Ovary (tissue), 3 donors: ENCODE results near the gene PTPRG.

Experiments
- CTCF ChIP-seq, 3 donors: fragments of 450-650 bp in 2 of 3; fragments of 200-600 bp in 1 of 3; IDR thresholded peaks; one replicate each; pipeline versions ENCODE4 v1.5.1 to v1.8.0; 2016 to 2022; ENCODE audit warnings: antibody characterized with exemption in 3 of 3, mild to moderate bottlenecking in 1 of 3
- EP300 ChIP-seq: sonication (generic); formaldehyde crosslinking; IDR thresholded peaks from one replicate; pipeline ENCODE4 v1.6.1; 2017; ENCODE audit warnings: antibody characterized with exemption
- POLR2A ChIP-seq: fragments of 450-650 bp; IDR thresholded peaks from one replicate; pipeline ENCODE4 v1.6.1; 2017; ENCODE audit warnings: antibody characterized with exemption, mild to moderate bottlenecking, moderate library complexity
- donor health status: DM: no; HTN: no; CAD: no.

GRCh38 chr3:62022312-62022711 lies 460.9 kb downstream of the PTPRG start:
- no peak for TF ChIP-seq CTCF (IDR thresholded peaks at IDR 0.05)
- no peak for TF ChIP-seq POLR2A
- TF ChIP-seq EP300: no peak
